GM21390 (cell line): ENCODE results near the gene OARD1.

ENCODE experiments used
- ATAC-seq: cut with Tn5 transposase; IDR thresholded peaks from one replicate; pipeline ENCODE4 v1.9.1; 2021; ENCODE audit not compliant: unreplicated experiment

OARD1 gene

GRCh38 chr6:41050536-41050935 lies 21.6 kb downstream of the OARD1 start:
- no peak for ATAC-seq

GRCh38 chr6:41049955-41050354 lies 22.2 kb downstream of the OARD1 start:
- ATAC-seq: no peak

GRCh38 chr6:41049521-41049920 lies 22.6 kb downstream of the OARD1 start:
- no peak for ATAC-seq

- no peak for ATAC-seq
These were observed 24.1 kb downstream of the OARD1 start for GRCh38 chr6:41047745-41048732.

- ATAC-seq: no peak
These were observed 24.9 kb downstream of the OARD1 start for GRCh38 chr6:41047306-41047705.

- ATAC-seq: no peak
These were observed 26.1 kb downstream of the OARD1 start for GRCh38 chr6:41046084-41046483.

- ATAC-seq: no peak
These were observed 26.5 kb downstream of the OARD1 start for GRCh38 chr6:41045664-41046063.

- no peak for ATAC-seq
These were observed 29.0 kb downstream of the OARD1 start for GRCh38 chr6:41043151-41043550.

- no peak for ATAC-seq
These were observed 29.7 kb downstream of the OARD1 start, which contains the start of gene TSPO2 for GRCh38 chr6:41042226-41043055. TSPO2 (plus strand) TSS chr6:41042467; CDS start chr6:41042986, 519 bp downstream.

GRCh38 chr6:41040940-41041536 lies 31.1 kb downstream of the OARD1 start:
- ATAC-seq: no peak

- ATAC-seq: no peak
These were observed 31.8 kb downstream of the OARD1 start for GRCh38 chr6:41040101-41040939.

- no peak for ATAC-seq
These were observed 32.8 kb downstream of the OARD1 start, which contains the start of gene UNC5CL for GRCh38 chr6:41039060-41039998. UNC5CL (minus strand) TSS chr6:41039221; CDS start chr6:41035074, 4,147 bp downstream.

- no peak for ATAC-seq
These were observed 34.0 kb downstream of the OARD1 start for GRCh38 chr6:41038205-41038604.

- no peak for ATAC-seq
These were observed 34.9 kb downstream of the OARD1 start for GRCh38 chr6:41037107-41037900.

- ATAC-seq: no peak
These were observed 35.6 kb downstream of the OARD1 start for GRCh38 chr6:41036601-41037000.

GRCh38 chr6:41036186-41036585 lies 36.0 kb downstream of the OARD1 start:
- ATAC-seq: no peak

- no peak for ATAC-seq
These were observed 38.4 kb downstream of the OARD1 start for GRCh38 chr6:41033776-41034175.

- ATAC-seq: no peak
These were observed 39.3 kb downstream of the OARD1 start for GRCh38 chr6:41032830-41033229.
